ENCODE data around the gene GNAQ. TPM values are rescaled to one million over a fixed set of nuclear protein-coding genes. Genes with fewer than 3 reads are reported as not detected.

Gene GNAQ
- total and polyA plus RNA-seq, 2 experiments from 2014 or later: 21.1 to 43.1 TPM

- H4K20me1 ChIP-seq (replicated peaks; ENCODE audit: insufficient read depth): peaks cover 2% of the 10 kb centered on the region; the same call in 1 of the 2 replicates
- H3K4me3 ChIP-seq: no peak overlapping the region
- Mint-ChIP-seq H3K36me3 (ENCODE audit: low read depth) (no peaks in the 10 kb centered on the region), H3K27ac (no peak overlapping the region), H3K4me3 (no peak overlapping the region), H3K9me3 (no peaks in the 10 kb centered on the region), H3K4me1 (peaks cover 19% of the 10 kb centered on the region), H3K27me3 (ENCODE audit: insufficient read depth, low read depth, poor library complexity) (peaks cover 5% of the 10 kb centered on the region)
- TF ChIP-seq STAT1 (IDR thresholded peaks at IDR 0.05; ENCODE audit: unreplicated experiment): no peak
- no peak for TF ChIP-seq NANOG (IDR thresholded peaks at IDR 0.05; ENCODE audit: borderline replicate concordance)
- no peak for TF ChIP-seq EZH2 (IDR thresholded peaks at IDR 0.05; ENCODE audit: low read depth, unreplicated experiment)
- TF ChIP-seq ZNF462 (CRISPR knock-in tag; IDR thresholded peaks at IDR 0.05): no peak
- no peak for TF ChIP-seq CREB1 (CRISPR knock-in tag; IDR thresholded peaks at IDR 0.05; ENCODE audit: low read depth)
- TF ChIP-seq ZNF331 (CRISPR knock-in tag; IDR thresholded peaks at IDR 0.05; ENCODE audit: low read depth): no peak
- TF ChIP-seq JUNB (IDR thresholded peaks at IDR 0.05; ENCODE audit: unreplicated experiment): no peak
- no peak for TF ChIP-seq REST (IDR thresholded peaks at IDR 0.05; ENCODE audit: unreplicated experiment)
- no peak for TF ChIP-seq ZNF114 (CRISPR knock-in tag; IDR thresholded peaks at IDR 0.05)
- TF ChIP-seq EZH2phosphoT487 (IDR thresholded peaks at IDR 0.05; ENCODE audit: unreplicated experiment): no peak
- TF ChIP-seq ETS1 (IDR thresholded peaks at IDR 0.05): no peak
- TF ChIP-seq POLR2AphosphoS5 (IDR thresholded peaks at IDR 0.05; ENCODE audit: low read depth): no peak
- no peak for TF ChIP-seq CTCF (conservative IDR thresholded peaks at IDR 0.05; ENCODE audit: low read depth in 2 of 2)
- H3F3A ChIP-seq (replicated peaks; ENCODE audit: low read depth): no peaks in the 10 kb centered on the region
- H3K9me2 ChIP-seq (ENCODE audit: insufficient read depth): no peaks in the 10 kb centered on the region
- H2AFZ ChIP-seq: no peak overlapping the region
- peaks cover 81% of the 10 kb centered on the region for H3K79me2 ChIP-seq (replicated peaks; ENCODE audit: insufficient read depth)
- H3K4me2 ChIP-seq: no peak overlapping the region
- no peaks in the 10 kb centered on the region for H3K4me1 ChIP-seq (ENCODE audit: insufficient read depth)
- H3K27ac ChIP-seq (ENCODE audit: low read depth): no peak overlapping the region
- H3K36me3 ChIP-seq (ENCODE audit: insufficient read depth): no peaks in the 10 kb centered on the region
- H3K27me3 ChIP-seq (ENCODE audit: insufficient read depth): no peaks in the 10 kb centered on the region
- ATAC-seq (no peak), DNase-seq (ENCODE audit: low spot score) (no peak)
These were observed 92.4 kb downstream of the GNAQ start for GRCh38 chr9:77939149-77939668.
